Mucosa of descending colon (tissue), 3 donors: ENCODE data around the gene SPACA4. TPM values are rescaled to one million over a fixed set of nuclear protein-coding genes. Genes with fewer than 3 reads are reported as not detected.
A peak's percentile ranks its signal among the peaks of the same experiment; 100 is the strongest.

Experiments
- ATAC-seq: fragments of 200-7000 bp; cut with Tn5 transposase; one replicate; pipeline ENCODE4 v1.9.1; 2020; ENCODE audit warnings: mild to moderate bottlenecking, moderate library complexity
- DNase-seq, 3 donors: peaks; one replicate each; pipeline ENCODE4 v3.0.0-alpha.2; 2020
- H3K36me3 ChIP-seq: fragments of 200-600 bp; one replicate; pipeline ENCODE4 v1.8.0; 2021; ENCODE audit warnings: low read depth, mild to moderate bottlenecking
- H3K4me1 ChIP-seq: fragments of 200-600 bp; one replicate; pipeline ENCODE4 v1.8.0; 2021; ENCODE audit warnings: low read depth, mild to moderate bottlenecking
- H3K4me3 ChIP-seq: fragments of 200-600 bp; one replicate; pipeline ENCODE4 v1.8.0; 2021; ENCODE audit warnings: mild to moderate bottlenecking
- H3K9me3 ChIP-seq: fragments of 200-600 bp; one replicate; pipeline ENCODE4 v1.8.0; 2021; ENCODE audit warnings: mild to moderate bottlenecking
- intact Hi-C, 2 donors: fragments of 100-400 bp; cut with DNase I in 1 of 2; cut with micrococcal nuclease in 1 of 2; formaldehyde crosslinking; loops; one replicate each; pipeline versions ENCODE4 v1.11.0 to v1.11.1; 2022; cut with DNase I, micrococcal nuclease
- total RNA-seq, 3 donors: library from RNA; stranded (reverse); fragmentation: NEBNext Ultra II Directional in 2 of 3; extraction: Animal tissue kit (Norgen Biotek cat#: 25700) in 2 of 3; gene quantifications; one replicate each; pipeline versions ENCODE4 v1.2.1 to v1.2.4, GENCODE V29; 2021 to 2023
- TF ChIP-seq, protein P1 (sequence below): fragments of 200-600 bp; IDR thresholded peaks from one replicate; pipeline ENCODE4 v1.8.0; 2022; ENCODE audit warnings: antibody characterized with exemption, mild to moderate bottlenecking
- donor health status: DM: no; HTN: no; CAD: no; lungs with moderate emphysema.
- donor health status: DM: no; HTN: no; CAD: no.
- donor health status: DM: no; HTN: yes; CAD: no.

The SPACA4 gene
- total RNA-seq, 3 donors from 2014 or later, result not detected

DNA sequence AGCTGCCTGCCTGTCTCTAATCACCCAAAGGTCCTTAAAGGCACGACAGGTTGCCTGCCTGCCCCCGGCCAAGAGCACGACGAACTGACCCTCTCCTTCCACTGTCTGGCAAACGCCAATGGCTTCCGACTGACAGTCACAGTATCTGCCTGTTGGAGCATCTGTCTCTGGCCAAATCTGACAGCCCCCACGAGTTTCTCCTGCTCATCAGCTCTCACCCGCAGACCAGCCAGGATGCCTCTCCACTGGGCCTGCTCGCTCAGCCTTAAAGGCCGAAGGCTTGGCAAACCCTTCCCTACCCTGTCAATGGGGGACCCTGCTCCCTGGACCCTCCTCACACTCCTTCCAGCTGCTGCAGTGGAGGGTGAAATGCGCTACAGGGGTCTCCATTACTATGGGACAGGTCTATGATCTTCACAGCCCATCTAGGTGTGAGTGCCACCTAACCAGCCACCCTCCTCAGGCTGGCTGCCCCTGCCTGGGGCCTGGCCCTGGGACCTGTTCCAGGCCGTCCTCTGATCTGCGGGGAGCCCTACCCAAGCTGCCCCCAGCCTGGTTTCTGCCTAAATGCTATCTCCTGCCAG, 7.4 kb downstream of the SPACA4 start:
- intact Hi-C loops, result no loop called here
- no peaks in the 10 kb centered on the region for H3K9me3 ChIP-seq

DNA sequence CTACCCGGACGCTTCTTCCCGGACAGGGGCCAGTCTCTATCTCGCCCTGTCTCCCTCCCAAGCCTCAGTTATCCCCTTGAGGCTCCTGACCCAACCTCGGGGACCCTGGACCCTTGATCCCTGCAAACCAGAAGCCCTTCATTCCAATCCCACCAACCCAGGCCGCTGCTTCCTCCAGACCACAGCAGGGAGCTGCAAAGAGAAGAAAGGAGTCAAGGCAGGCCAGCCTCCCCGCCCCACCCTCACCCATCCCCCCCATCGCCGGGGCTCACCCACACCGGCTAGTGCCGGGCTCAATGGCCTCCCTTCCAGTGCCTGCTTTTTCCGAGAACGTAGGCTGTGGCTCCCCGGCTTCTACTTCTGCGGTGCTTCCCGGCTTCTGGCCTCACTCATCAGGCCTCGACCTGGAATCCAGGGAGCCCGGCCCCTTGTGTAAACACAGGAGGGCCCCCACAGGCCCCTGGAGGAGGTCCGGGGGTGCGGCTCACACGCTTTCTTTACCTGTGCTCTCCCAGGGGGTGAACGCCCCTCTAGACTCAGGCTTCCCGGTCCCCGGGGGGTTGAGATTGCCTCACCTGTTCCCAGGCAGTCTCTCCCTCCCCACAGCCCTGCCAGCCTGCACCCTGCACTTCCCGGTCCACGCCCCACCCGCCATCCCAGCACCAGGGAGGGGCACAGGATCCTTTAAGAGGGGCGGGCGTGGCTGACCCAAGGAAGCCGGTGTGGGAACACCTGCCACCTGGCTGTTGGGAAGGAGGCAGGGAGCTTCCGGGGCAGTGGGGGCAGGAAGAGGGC, 8.1 kb downstream of the SPACA4 start, which contains the start of gene FAM83E:
TSS of gene FAM83E (minus strand) at position 641 of the 795 bp plus-strand sequence. CDS start 1,704 bp downstream, outside the sequence.
- Histone ChIP-seq H3K4me1 (peaks cover 42% of the 10 kb centered on the region), H3K36me3 (peaks cover 3% of the 10 kb centered on the region), H3K4me3 (peak within 1 kb of the TSS; percentile 21), H3K9me3 (no peaks in the 10 kb centered on the region)
- TF ChIP-seq, protein P1, sequence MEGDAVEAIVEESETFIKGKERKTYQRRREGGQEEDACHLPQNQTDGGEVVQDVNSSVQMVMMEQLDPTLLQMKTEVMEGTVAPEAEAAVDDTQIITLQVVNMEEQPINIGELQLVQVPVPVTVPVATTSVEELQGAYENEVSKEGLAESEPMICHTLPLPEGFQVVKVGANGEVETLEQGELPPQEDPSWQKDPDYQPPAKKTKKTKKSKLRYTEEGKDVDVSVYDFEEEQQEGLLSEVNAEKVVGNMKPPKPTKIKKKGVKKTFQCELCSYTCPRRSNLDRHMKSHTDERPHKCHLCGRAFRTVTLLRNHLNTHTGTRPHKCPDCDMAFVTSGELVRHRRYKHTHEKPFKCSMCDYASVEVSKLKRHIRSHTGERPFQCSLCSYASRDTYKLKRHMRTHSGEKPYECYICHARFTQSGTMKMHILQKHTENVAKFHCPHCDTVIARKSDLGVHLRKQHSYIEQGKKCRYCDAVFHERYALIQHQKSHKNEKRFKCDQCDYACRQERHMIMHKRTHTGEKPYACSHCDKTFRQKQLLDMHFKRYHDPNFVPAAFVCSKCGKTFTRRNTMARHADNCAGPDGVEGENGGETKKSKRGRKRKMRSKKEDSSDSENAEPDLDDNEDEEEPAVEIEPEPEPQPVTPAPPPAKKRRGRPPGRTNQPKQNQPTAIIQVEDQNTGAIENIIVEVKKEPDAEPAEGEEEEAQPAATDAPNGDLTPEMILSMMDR, result peak; percentile 14
- peak; percentile 96 to 97 (median 96) for DNase-seq
- intact Hi-C loops, result no loop called here
- peak; percentile 74 for ATAC-seq

More for the DNA sequence above, 7.4 kb downstream of the SPACA4 start:
- DNase-seq (peak in 1 of 3 donors; percentile 54), ATAC-seq (peak; percentile 0)
- Histone ChIP-seq H3K4me1 (peaks cover 38% of the 10 kb centered on the region), H3K4me3 (peak overlapping the region; percentile 21), H3K36me3 (no peaks in the 10 kb centered on the region)
- TF ChIP-seq, protein P1, result no peak

DNA sequence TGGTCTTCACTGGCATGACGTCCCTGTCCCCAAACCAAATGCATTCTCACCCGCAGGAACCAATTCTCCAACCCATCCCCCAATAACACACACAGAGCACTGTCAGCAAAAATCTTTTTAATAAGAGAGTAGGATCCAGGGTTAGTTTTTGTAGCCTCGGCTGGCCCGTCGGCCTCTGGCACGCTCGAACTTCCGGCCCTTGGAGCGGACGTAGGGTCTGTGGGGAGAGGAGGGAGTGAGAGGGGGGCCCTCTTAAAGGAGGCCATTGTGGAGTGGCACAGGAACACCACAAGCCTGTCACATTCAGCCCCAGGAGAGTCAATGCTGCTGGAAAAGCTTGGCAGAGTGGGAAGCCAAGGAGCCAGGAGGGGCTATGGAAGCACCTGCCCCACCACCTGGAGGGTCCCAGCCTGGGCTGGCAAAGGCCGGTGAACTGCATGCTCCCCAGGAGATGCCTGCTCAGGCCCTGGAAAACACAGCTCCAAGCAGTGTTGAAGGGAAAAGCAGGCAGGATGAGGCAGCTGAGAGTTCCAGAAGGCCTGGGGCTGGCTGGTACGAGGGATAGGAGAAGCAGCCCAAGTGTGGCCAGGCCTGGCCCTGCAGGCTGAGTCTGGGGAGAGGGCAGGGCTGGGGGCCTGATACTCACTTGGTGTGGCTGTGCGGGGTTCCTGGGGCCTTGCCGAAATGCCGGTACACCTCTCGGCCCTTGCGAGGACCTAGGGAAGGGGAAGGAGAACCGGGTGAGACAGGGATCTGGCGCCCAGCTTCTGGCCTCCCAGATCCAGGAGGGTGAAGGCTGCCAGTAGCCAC, 8.9 kb downstream of the SPACA4 start:
- Histone ChIP-seq H3K4me1 (peaks cover 46% of the 10 kb centered on the region), H3K9me3 (no peaks in the 10 kb centered on the region), H3K4me3 (no peak overlapping the region), H3K36me3 (peaks cover 3% of the 10 kb centered on the region)
- DNase-seq (peak in 1 of 3 donors; percentile 60), ATAC-seq (no peak)
- TF ChIP-seq, protein P1, result no peak
- intact Hi-C loops, result no loop called here

DNA sequence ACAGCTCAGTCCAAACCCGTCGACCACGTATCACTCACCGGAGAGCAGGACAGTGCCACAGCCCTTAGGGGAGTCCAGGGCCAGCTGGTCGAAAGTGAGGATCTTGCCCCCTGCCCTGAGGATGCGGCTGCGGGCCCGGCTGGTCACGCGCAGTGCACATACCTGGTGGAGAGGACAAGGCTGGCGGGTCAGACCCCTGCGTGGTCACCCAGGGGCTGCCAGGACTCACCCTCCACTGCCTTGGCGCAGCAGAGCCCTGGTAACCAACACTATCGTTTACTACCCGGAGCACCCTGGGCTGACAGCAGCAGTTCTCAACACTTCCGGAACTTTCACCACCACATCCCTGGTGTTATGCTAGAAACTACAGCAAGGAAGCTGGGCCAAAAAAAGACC, 9.5 kb downstream of the SPACA4 start:
- Histone ChIP-seq H3K4me3 (no peak overlapping the region), H3K36me3 (peaks cover 3% of the 10 kb centered on the region), H3K4me1 (peaks cover 46% of the 10 kb centered on the region), H3K9me3 (no peaks in the 10 kb centered on the region)
- intact Hi-C loops, result no loop called here
- TF ChIP-seq, protein P1, result no peak
- ATAC-seq, result no peak
- no peak for DNase-seq

DNA sequence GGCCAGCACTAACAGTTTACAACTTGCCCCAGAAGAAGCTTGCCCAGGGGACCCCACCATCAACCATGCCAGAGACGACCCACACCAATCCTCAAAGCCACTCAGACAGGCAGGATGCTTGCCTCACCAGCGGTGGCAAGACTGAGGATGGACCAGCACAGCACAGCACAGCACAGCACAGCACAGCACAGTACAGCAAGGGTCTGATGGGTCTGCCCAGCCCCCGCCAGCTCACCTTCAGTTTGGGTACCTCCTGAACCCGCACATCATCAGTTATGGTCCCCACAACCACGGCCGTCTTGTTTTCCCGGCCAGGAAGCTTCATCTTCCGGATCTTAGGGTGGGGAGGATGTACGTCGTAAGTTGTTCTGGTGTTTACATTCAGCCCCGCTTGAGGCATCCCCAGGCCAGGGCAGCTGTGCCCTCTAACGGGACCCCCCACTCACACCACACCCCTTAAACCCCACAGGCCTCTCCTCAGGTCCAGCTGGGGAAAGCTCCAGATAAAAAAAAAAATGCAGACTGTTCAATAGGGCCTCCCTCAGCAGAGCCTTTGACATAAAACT, 10.0 kb downstream of the SPACA4 start:
- intact Hi-C loops, result no loop called here
- ATAC-seq, result no peak
- no peaks in the 10 kb centered on the region for H3K9me3 ChIP-seq
- peaks cover 3% of the 10 kb centered on the region for H3K36me3 ChIP-seq
- H3K4me1 ChIP-seq, result peaks cover 46% of the 10 kb centered on the region
- DNase-seq, result peak in 1 of 3 donors; percentile 57
- TF ChIP-seq, protein P1, result no peak
- H3K4me3 ChIP-seq, result no peak overlapping the region
